ENCODE results near the gene KCNIP1.
"Not testable (repeated sequence)": the region's sequence is repeated elsewhere in the genome, so short reads cannot be mapped to it uniquely, and the experiment has no call there.

Gene KCNIP1

GRCh38 chr5:170760113-170760512 lies 256.3 kb downstream of the KCNIP1 start:
- H3K27me3 ChIP-seq (ENCODE audit: control insufficient read depth, insufficient read depth, low read length, poor library complexity, severe bottlenecking): no peaks in the 10 kb centered on the region
- H3K4me3 ChIP-seq (ENCODE audit: insufficient read depth, low read depth, low read length): no peak overlapping the region
- no peaks in the 10 kb centered on the region for H3K4me1 ChIP-seq (ENCODE audit: control insufficient read depth, insufficient read depth, low read length)
- H3K27ac ChIP-seq (ENCODE audit: insufficient read depth, low read depth, low read length, poor library complexity, severe bottlenecking): no peak overlapping the region
- no peaks in the 10 kb centered on the region for H3K9me3 ChIP-seq (ENCODE audit: control insufficient read depth, low read length)
- 91 to 92% methylated on average over 9 of the region's 9 CpGs for WGBS, 2 experiments
- H3K36me3 ChIP-seq (ENCODE audit: control insufficient read depth, insufficient read depth, low read length): no peaks in the 10 kb centered on the region

- Histone ChIP-seq H3K27ac (ENCODE audit: insufficient read depth, low read depth, low read length, poor library complexity, severe bottlenecking) (no peak overlapping the region), H3K9me3 (ENCODE audit: control insufficient read depth, low read length) (no peaks in the 10 kb centered on the region), H3K27me3 (ENCODE audit: control insufficient read depth, insufficient read depth, low read length, poor library complexity, severe bottlenecking) (no peaks in the 10 kb centered on the region), H3K4me1 (ENCODE audit: control insufficient read depth, insufficient read depth, low read length) (no peaks in the 10 kb centered on the region), H3K4me3 (ENCODE audit: insufficient read depth, low read depth, low read length) (no peak overlapping the region), H3K36me3 (ENCODE audit: control insufficient read depth, insufficient read depth, low read length) (no peaks in the 10 kb centered on the region)
- 75 to 82% methylated on average over 7 of the region's 7 CpGs for WGBS, 2 experiments
Measured at GRCh38 chr5:170761048-170761707, 257.4 kb downstream of the KCNIP1 start.

GRCh38 chr5:170761708-170762066 lies 257.9 kb downstream of the KCNIP1 start:
- Histone ChIP-seq H3K36me3 (ENCODE audit: control insufficient read depth, insufficient read depth, low read length) (no peaks in the 10 kb centered on the region), H3K4me1 (ENCODE audit: control insufficient read depth, insufficient read depth, low read length) (no peaks in the 10 kb centered on the region), H3K27me3 (ENCODE audit: control insufficient read depth, insufficient read depth, low read length, poor library complexity, severe bottlenecking) (no peaks in the 10 kb centered on the region), H3K9me3 (ENCODE audit: control insufficient read depth, low read length) (no peaks in the 10 kb centered on the region), H3K27ac (ENCODE audit: insufficient read depth, low read depth, low read length, poor library complexity, severe bottlenecking) (no peak overlapping the region), H3K4me3 (ENCODE audit: insufficient read depth, low read depth, low read length) (no peak overlapping the region)
- WGBS, 2 experiments: 78 to 87% methylated on average over 6 of the region's 6 CpGs

- H3K9me3 ChIP-seq (ENCODE audit: control insufficient read depth, low read length); H3K4me1 ChIP-seq (ENCODE audit: control insufficient read depth, insufficient read depth, low read length); H3K27ac ChIP-seq (ENCODE audit: insufficient read depth, low read depth, low read length, poor library complexity, severe bottlenecking); H3K4me3 ChIP-seq (ENCODE audit: insufficient read depth, low read depth, low read length); H3K27me3 ChIP-seq (ENCODE audit: control insufficient read depth, insufficient read depth, low read length, poor library complexity, severe bottlenecking); H3K36me3 ChIP-seq (ENCODE audit: control insufficient read depth, insufficient read depth, low read length): not testable (repeated sequence)
- WGBS, 2 experiments: 76 to 81% methylated on average over 7 to 9 of the region's 9 CpGs
Measured at GRCh38 chr5:170762298-170762697, 258.5 kb downstream of the KCNIP1 start.

GRCh38 chr5:170765868-170766267 lies 262.0 kb downstream of the KCNIP1 start:
- H3K27me3 ChIP-seq (ENCODE audit: control insufficient read depth, insufficient read depth, low read length, poor library complexity, severe bottlenecking); H3K4me1 ChIP-seq (ENCODE audit: control insufficient read depth, insufficient read depth, low read length); H3K36me3 ChIP-seq (ENCODE audit: control insufficient read depth, insufficient read depth, low read length); H3K27ac ChIP-seq (ENCODE audit: insufficient read depth, low read depth, low read length, poor library complexity, severe bottlenecking); H3K4me3 ChIP-seq (ENCODE audit: insufficient read depth, low read depth, low read length); H3K9me3 ChIP-seq (ENCODE audit: control insufficient read depth, low read length): not testable (repeated sequence)
- 87 to 90% methylated on average over 9 of the region's 9 CpGs for WGBS, 2 experiments

GRCh38 chr5:170769246-170769645 lies 265.4 kb downstream of the KCNIP1 start:
- Histone ChIP-seq H3K4me1 (ENCODE audit: control insufficient read depth, insufficient read depth, low read length) (no peaks in the 10 kb centered on the region), H3K9me3 (ENCODE audit: control insufficient read depth, low read length) (no peaks in the 10 kb centered on the region), H3K4me3 (ENCODE audit: insufficient read depth, low read depth, low read length) (no peak overlapping the region), H3K27me3 (ENCODE audit: control insufficient read depth, insufficient read depth, low read length, poor library complexity, severe bottlenecking) (no peaks in the 10 kb centered on the region), H3K36me3 (ENCODE audit: control insufficient read depth, insufficient read depth, low read length) (no peaks in the 10 kb centered on the region), H3K27ac (ENCODE audit: insufficient read depth, low read depth, low read length, poor library complexity, severe bottlenecking) (no peak overlapping the region)
- 86 to 89% methylated on average over 4 to 6 of the region's 6 CpGs for WGBS, 2 experiments

- 92 to 94% methylated on average over 5 of the region's 5 CpGs for WGBS, 2 experiments
- no peaks in the 10 kb centered on the region for H3K9me3 ChIP-seq (ENCODE audit: control insufficient read depth, low read length)
- H3K36me3 ChIP-seq (ENCODE audit: control insufficient read depth, insufficient read depth, low read length): no peaks in the 10 kb centered on the region
- no peak overlapping the region for H3K4me3 ChIP-seq (ENCODE audit: insufficient read depth, low read depth, low read length)
- no peaks in the 10 kb centered on the region for H3K27me3 ChIP-seq (ENCODE audit: control insufficient read depth, insufficient read depth, low read length, poor library complexity, severe bottlenecking)
- no peaks in the 10 kb centered on the region for H3K4me1 ChIP-seq (ENCODE audit: control insufficient read depth, insufficient read depth, low read length)
- no peak overlapping the region for H3K27ac ChIP-seq (ENCODE audit: insufficient read depth, low read depth, low read length, poor library complexity, severe bottlenecking)
Measured at GRCh38 chr5:170769898-170770416, 266.1 kb downstream of the KCNIP1 start.

GRCh38 chr5:170771496-170771895 lies 267.7 kb downstream of the KCNIP1 start:
- Histone ChIP-seq H3K4me1 (ENCODE audit: control insufficient read depth, insufficient read depth, low read length) (no peaks in the 10 kb centered on the region), H3K9me3 (ENCODE audit: control insufficient read depth, low read length) (no peaks in the 10 kb centered on the region)
- 95 to 97% methylated on average over 15 of the region's 15 CpGs for WGBS, 2 experiments

GRCh38 chr5:170773024-170773985 lies 269.5 kb downstream of the KCNIP1 start:
- H3K9me3 ChIP-seq (ENCODE audit: control insufficient read depth, low read length): no peaks in the 10 kb centered on the region
- no peak overlapping the region for H3K27ac ChIP-seq (ENCODE audit: insufficient read depth, low read depth, low read length, poor library complexity, severe bottlenecking)
- H3K27me3 ChIP-seq (ENCODE audit: control insufficient read depth, insufficient read depth, low read length, poor library complexity, severe bottlenecking): no peaks in the 10 kb centered on the region
- no peak overlapping the region for H3K4me3 ChIP-seq (ENCODE audit: insufficient read depth, low read depth, low read length)
- no peaks in the 10 kb centered on the region for H3K36me3 ChIP-seq (ENCODE audit: control insufficient read depth, insufficient read depth, low read length)
- 91 to 92% methylated on average over 12 of the region's 12 CpGs for WGBS, 2 experiments
- H3K4me1 ChIP-seq (ENCODE audit: control insufficient read depth, insufficient read depth, low read length): peaks cover 7% of the 10 kb centered on the region

More at GRCh38 chr5:170771496-170771895, 267.7 kb downstream of the KCNIP1 start:
- H3K4me3 ChIP-seq (ENCODE audit: insufficient read depth, low read depth, low read length): no peak overlapping the region
- no peak overlapping the region for H3K27ac ChIP-seq (ENCODE audit: insufficient read depth, low read depth, low read length, poor library complexity, severe bottlenecking)
- H3K36me3 ChIP-seq (ENCODE audit: control insufficient read depth, insufficient read depth, low read length): no peaks in the 10 kb centered on the region
- no peaks in the 10 kb centered on the region for H3K27me3 ChIP-seq (ENCODE audit: control insufficient read depth, insufficient read depth, low read length, poor library complexity, severe bottlenecking)

GRCh38 chr5:170774831-170775230 lies 271.0 kb downstream of the KCNIP1 start:
- H3K27ac ChIP-seq (ENCODE audit: insufficient read depth, low read depth, low read length, poor library complexity, severe bottlenecking): no peak overlapping the region
- no peaks in the 10 kb centered on the region for H3K27me3 ChIP-seq (ENCODE audit: control insufficient read depth, insufficient read depth, low read length, poor library complexity, severe bottlenecking)
- 93 to 94% methylated on average over 5 of the region's 5 CpGs for WGBS, 2 experiments
- H3K4me3 ChIP-seq (ENCODE audit: insufficient read depth, low read depth, low read length): no peak overlapping the region
- peaks cover 7% of the 10 kb centered on the region for H3K4me1 ChIP-seq (ENCODE audit: control insufficient read depth, insufficient read depth, low read length)
- H3K9me3 ChIP-seq (ENCODE audit: control insufficient read depth, low read length): no peaks in the 10 kb centered on the region
- H3K36me3 ChIP-seq (ENCODE audit: control insufficient read depth, insufficient read depth, low read length): no peaks in the 10 kb centered on the region
